ENCODE measurements around the gene MOB3A.

MOB3A gene

DNA sequence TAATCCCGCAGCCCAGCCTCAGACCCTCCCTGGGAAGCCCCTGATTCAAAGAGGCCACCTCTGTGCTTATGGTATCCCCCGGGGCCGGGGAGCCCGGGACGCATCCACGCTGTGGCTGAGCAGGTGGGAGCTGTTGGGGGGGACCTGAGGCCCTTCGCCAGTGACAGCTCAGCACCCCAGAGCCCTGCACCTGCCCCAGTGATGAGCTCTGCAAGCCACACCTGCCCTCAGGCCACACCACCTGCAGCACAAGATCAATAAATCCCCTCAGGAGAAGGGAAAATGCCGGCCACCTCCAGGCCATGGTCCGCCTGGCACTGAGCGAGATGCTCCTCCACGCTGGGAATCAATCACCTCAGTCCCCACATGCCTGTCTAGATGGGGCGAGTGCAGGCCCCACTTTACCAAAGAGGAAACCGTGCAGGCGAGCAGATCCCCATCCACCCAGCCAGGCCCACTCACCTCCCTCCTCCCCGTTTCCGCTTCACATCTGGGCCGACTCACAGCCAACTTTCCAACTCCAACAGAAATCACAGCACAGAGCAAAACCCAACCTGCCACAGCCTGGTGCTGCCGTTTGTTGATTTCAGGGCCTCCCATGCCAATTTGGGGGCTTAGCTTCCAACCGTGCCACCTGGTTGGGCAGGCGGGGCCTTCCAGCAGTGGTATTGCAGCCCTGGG lies 12.8 kb downstream of the MOB3A start:
- in situ Hi-C loops (cut with MboI; ENCODE audit: low sequenced_read_pairs) = no loop called here

- in situ Hi-C loops (cut with MboI; ENCODE audit: low sequenced_read_pairs) = no loop called here
These were observed 14.0 kb downstream of the MOB3A start for GRCh38 chr19:2081873-2082810.

DNA sequence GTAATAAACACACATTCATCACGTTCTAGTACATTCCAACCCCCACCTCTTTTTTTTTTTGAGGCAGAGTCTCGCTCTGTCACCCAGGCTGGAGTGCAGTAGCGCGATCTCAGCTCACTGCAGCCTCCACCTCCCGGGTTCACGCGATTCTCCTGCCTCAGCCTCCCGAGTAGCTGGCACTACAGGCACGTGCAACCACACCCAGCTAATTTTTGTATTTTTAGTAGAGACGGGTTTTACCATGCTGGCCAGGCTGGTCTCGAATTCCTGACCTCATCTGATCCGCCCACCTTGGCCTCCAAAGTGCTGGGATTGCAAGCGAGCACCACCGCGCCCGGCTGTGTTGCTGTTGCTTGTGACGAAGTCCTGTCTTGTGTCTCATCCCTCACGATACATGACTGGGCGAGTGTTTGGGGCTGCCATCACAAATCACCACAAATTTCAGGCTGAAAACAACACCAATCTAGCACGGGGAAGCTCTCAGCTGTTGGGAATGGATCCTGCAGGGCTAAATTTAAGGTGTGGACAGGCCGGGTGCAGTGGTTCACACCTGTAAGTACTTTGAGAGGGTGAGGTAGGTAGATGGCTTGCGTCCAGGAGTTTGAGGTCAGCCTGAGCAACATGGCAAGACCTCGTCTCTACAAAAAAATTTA lies 15.7 kb downstream of the MOB3A start:
- in situ Hi-C loops (cut with MboI; ENCODE audit: low sequenced_read_pairs) = no loop called here

DNA sequence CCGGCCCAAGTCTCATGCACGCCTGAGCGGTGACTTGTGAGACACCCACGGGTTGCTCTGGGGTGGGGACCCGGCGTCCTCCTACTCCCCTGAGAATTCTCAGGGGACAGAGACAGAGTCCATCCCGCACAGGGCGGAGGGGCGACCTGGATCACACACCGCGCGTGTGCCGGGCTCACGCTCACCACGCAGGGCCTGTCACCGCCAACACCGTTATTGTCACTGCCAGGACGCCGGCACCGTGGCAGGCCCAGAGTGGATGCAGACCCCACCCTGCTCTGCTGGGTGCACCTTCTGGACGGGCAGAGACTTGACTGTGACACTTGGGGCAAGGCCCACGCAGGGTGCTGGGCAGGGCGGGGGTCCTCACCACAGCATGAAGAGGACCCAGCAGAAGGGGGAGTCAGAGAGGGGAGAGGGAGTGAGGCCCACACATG lies 16.2 kb downstream of the MOB3A start:
- in situ Hi-C loops (cut with MboI; ENCODE audit: low sequenced_read_pairs) = no loop called here

DNA sequence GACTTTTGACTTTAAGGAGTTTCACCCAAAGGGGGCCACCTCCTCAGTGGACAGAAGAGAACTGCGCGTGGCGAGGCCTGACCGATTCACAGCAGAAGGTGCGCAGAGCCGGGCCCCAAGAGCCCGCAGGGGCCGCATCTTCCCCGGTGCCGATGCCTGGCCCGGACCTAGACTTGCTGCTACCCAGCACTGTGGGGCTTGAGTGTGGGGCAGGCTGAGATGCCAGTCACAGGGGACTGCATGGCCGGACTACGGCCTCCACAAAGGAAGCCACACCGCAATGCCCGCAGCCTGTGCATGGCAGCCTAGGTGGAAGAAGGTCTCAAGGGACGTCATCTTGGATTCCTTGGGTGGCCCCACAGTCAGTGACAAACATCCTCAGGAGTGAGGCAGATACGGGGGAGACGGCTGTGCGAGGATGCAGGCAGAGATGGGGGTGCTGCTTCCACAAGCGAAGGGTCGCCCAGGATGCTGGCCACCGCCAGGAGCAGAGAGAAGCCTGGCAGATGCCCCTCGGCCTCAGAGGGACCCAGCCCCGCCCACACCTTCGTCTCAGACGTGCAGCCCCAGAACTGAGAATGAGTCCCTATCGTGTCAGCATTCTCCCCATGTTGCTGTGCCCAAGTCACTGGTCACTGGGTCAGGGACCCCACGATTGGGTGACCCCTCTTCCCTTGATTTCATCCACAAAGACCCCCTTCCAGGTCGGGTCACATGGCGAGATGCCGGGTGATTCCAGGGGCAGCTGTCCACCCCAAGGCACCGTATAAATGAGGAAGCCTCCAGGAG lies 16.9 kb downstream of the MOB3A start:
- in situ Hi-C loops (cut with MboI; ENCODE audit: low sequenced_read_pairs) = no loop called here

GRCh38 chr19:2077833-2078619 lies 18.1 kb downstream of the MOB3A start:
- in situ Hi-C loops (cut with MboI; ENCODE audit: low sequenced_read_pairs) = no loop called here

- in situ Hi-C loops (cut with MboI; ENCODE audit: low sequenced_read_pairs) = no loop called here
These were observed 18.7 kb downstream of the MOB3A start for GRCh38 chr19:2077398-2077797.

- in situ Hi-C loops (cut with MboI; ENCODE audit: low sequenced_read_pairs) = no loop called here
These were observed 19.6 kb downstream of the MOB3A start for GRCh38 chr19:2076526-2076944.

- in situ Hi-C loops (cut with MboI; ENCODE audit: low sequenced_read_pairs) = no loop called here
These were observed 23.2 kb downstream of the MOB3A start for GRCh38 chr19:2072757-2073551.

GRCh38 chr19:2070986-2071673 lies 25.0 kb downstream of the MOB3A start:
- in situ Hi-C loops (cut with MboI; ENCODE audit: low sequenced_read_pairs) = no loop called here

- in situ Hi-C loops (cut with MboI; ENCODE audit: low sequenced_read_pairs) = no loop called here
These were observed 25.7 kb downstream of the MOB3A start for GRCh38 chr19:2070436-2070827.

GRCh38 chr19:2064788-2065524 lies 31.2 kb downstream of the MOB3A start:
- in situ Hi-C loops (cut with MboI; ENCODE audit: low sequenced_read_pairs) = no loop called here

DNA sequence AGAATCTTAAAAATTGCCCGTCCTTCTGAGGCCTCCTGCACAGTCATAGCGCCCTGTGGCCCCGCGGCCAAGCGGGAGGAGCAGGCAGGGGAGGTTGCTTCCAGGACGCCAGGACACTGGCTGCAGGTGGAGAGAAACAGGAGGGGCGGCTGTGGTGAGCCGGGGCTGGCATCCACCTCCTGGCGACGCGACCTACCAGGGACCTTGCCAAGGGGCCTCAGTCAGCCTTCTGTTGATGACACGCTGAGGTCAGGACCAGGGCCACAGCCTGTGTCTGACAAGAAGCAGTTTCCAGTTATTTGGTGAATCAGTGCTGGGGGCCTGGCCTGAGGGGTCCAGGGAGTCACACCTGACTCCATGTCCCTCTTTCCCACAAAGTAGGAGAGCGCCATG lies 31.7 kb downstream of the MOB3A start:
- in situ Hi-C loops (cut with MboI; ENCODE audit: low sequenced_read_pairs) = no loop called here

GRCh38 chr19:2063824-2064223 lies 32.3 kb downstream of the MOB3A start:
- in situ Hi-C loops (cut with MboI; ENCODE audit: low sequenced_read_pairs) = no loop called here

- in situ Hi-C loops (cut with MboI; ENCODE audit: low sequenced_read_pairs) = no loop called here
These were observed 33.4 kb downstream of the MOB3A start for GRCh38 chr19:2062770-2063169.

GRCh38 chr19:2062389-2062729 lies 33.8 kb downstream of the MOB3A start:
- in situ Hi-C loops (cut with MboI; ENCODE audit: low sequenced_read_pairs) = no loop called here

GRCh38 chr19:2061495-2062388 lies 34.4 kb downstream of the MOB3A start:
- in situ Hi-C loops (cut with MboI; ENCODE audit: low sequenced_read_pairs) = no loop called here

All from HL-60/S4 treated with retinoic acid at 250 ng/mL for 4 days and 3 days (cell line).